OCI-LY1 (cell line): ENCODE data around the gene DYRK3.

Experiments
- EZH2 ChIP-seq: fragments of 200-600 bp; sonication (generic), shearing (Covaris generic); IDR thresholded peaks from 2 replicates; pipeline ENCODE4 v1.8.0; 2017; ENCODE audit warnings: borderline replicate concordance, mixed run types, mild to moderate bottlenecking, antibody characterized with exemption, low read length, moderate library complexity, mixed read lengths
- TF ChIP-seq, protein P1 (sequence below): fragments of 200-600 bp; sonication (generic), shearing (Covaris generic); IDR thresholded peaks from 2 replicates; pipeline ENCODE4 v1.5.1; 2017; ENCODE audit warnings: mild to moderate bottlenecking, antibody characterized with exemption, low read length, moderate library complexity, mixed read lengths

DNA sequence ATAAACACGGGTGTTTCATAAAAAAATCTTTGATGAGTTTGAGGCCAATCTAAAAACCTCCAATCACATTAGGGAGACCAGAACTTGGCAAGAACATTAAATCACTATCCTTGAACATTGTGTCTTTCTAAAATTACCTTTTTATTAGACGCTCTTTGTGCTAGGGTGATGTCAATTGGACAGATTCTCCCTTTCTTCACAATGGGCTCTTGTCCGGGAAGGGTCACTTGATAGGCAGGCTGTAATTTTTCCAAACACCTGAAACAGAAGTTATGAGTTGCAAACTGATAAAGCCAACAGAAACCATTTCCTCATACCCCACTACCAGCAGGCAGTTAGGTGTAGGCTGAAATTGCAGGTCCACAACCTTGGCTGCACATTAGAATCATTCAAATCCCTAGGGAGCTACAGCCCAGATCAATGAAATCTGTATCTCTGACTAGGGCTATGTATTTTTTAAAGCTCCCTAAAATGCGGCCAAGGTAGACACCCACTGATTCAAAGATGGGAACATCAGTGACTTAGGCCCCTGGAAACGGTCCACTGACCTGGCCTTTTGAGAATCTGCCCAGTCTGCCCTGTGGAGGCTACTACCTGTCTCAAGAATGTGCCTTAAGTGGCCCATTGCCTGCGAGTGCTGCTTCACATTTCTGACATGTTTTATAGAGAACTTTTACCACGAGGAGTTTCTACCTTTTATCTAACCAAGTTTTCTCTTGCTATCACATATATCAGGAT is 39.6 kb upstream of the DYRK3 start:
- TF ChIP-seq, protein P1, sequence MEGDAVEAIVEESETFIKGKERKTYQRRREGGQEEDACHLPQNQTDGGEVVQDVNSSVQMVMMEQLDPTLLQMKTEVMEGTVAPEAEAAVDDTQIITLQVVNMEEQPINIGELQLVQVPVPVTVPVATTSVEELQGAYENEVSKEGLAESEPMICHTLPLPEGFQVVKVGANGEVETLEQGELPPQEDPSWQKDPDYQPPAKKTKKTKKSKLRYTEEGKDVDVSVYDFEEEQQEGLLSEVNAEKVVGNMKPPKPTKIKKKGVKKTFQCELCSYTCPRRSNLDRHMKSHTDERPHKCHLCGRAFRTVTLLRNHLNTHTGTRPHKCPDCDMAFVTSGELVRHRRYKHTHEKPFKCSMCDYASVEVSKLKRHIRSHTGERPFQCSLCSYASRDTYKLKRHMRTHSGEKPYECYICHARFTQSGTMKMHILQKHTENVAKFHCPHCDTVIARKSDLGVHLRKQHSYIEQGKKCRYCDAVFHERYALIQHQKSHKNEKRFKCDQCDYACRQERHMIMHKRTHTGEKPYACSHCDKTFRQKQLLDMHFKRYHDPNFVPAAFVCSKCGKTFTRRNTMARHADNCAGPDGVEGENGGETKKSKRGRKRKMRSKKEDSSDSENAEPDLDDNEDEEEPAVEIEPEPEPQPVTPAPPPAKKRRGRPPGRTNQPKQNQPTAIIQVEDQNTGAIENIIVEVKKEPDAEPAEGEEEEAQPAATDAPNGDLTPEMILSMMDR = no peak
- TF ChIP-seq EZH2 = no peak
